Keratinocyte (primary cell): ENCODE results near the gene TNFAIP2. TPM values are rescaled to one million over a fixed set of nuclear protein-coding genes. Genes with fewer than 3 reads are reported as not detected.

Experiments used
- DNase-seq: peaks from one replicate; pipeline ENCODE4 v3.0.0-alpha.2; 2011; ENCODE audit warnings: low read depth, missing footprints, low spot score
- FAIRE-seq: peaks from 2 replicates; lab custom pipeline; 2011; peaks lifted over from hg19 to GRCh38; lab: Jason Lieb, UNC
- H2AFZ ChIP-seq: 2 replicates; pipeline ENCODE4 v1.6.0; 2012; ENCODE audit warnings: low read length, control low read depth, inconsistent platforms; ENCODE audit not compliant: control insufficient read depth
- H3K27ac ChIP-seq: 2 replicates; pipeline ENCODE4 v1.5.1; 2011; ENCODE audit warnings: low read length; ENCODE audit not compliant: control insufficient read depth, insufficient read depth
- H3K27me3 ChIP-seq: 3 replicates; pipeline ENCODE4 v1.6.0; 2011; ENCODE audit warnings: low read length; ENCODE audit not compliant: control insufficient read depth, insufficient read depth; ENCODE audit errors: extremely low read depth
- H3K36me3 ChIP-seq, 2 experiments: 2 replicates in 1 of 2; 3 replicates in 1 of 2; pipeline ENCODE4 v1.5.1; 2011; ENCODE audit warnings: low read length in 2 of 2, mild to moderate bottlenecking in 1 of 2; ENCODE audit not compliant: control insufficient read depth in 2 of 2, insufficient read depth in 2 of 2; ENCODE audit errors: extremely low read depth in 1 of 2
- H3K4me1 ChIP-seq: 3 replicates; pipeline ENCODE4 v1.5.1; 2011; ENCODE audit warnings: low read length; ENCODE audit not compliant: control insufficient read depth, insufficient read depth; ENCODE audit errors: extremely low read depth
- H3K4me2 ChIP-seq: 3 replicates; pipeline ENCODE4 v1.6.0; 2011; ENCODE audit warnings: low read depth, low read length; ENCODE audit not compliant: control insufficient read depth, insufficient read depth; ENCODE audit errors: extremely low read depth
- H3K4me3 ChIP-seq, 3 experiments: fragments of 200-600 bp in 1 of 3; sonication (generic) in 1 of 3; 2 replicates in 2 of 3; 3 replicates in 1 of 3; pipeline ENCODE4 v1.5.1; 2011 to 2016; ENCODE audit warnings: low read length in 3 of 3, mild to moderate bottlenecking in 3 of 3, control low read depth in 2 of 3, inconsistent platforms in 1 of 3, low read depth in 1 of 3, mixed read lengths in 1 of 3, mixed run types in 1 of 3, moderate library complexity in 1 of 3; ENCODE audit not compliant: control insufficient read depth in 2 of 3, insufficient read depth in 2 of 3; ENCODE audit errors: extremely low read depth in 1 of 3
- H3K79me2 ChIP-seq: 2 replicates; pipeline ENCODE4 v1.6.0; 2012; ENCODE audit warnings: low read length; ENCODE audit not compliant: control insufficient read depth, insufficient read depth
- H3K9ac ChIP-seq: 3 replicates; pipeline ENCODE4 v1.6.0; 2011; ENCODE audit warnings: low read length; ENCODE audit not compliant: control insufficient read depth, insufficient read depth; ENCODE audit errors: extremely low read depth
- H3K9me1 ChIP-seq: 3 replicates; pipeline ENCODE4 v1.6.0; 2011; ENCODE audit warnings: low read length; ENCODE audit not compliant: control insufficient read depth, insufficient read depth; ENCODE audit errors: extremely low read depth
- H3K9me3 ChIP-seq: 2 replicates; pipeline ENCODE4 v1.5.1; 2012; ENCODE audit warnings: low read depth, low read length; ENCODE audit not compliant: control insufficient read depth
- H4K20me1 ChIP-seq: 3 replicates; pipeline ENCODE4 v1.6.0; 2011; ENCODE audit warnings: low read length; ENCODE audit not compliant: control insufficient read depth, insufficient read depth; ENCODE audit errors: extremely low read depth
- CTCF ChIP-seq, 3 experiments: IDR thresholded peaks in 1 of 3; conservative IDR thresholded peaks in 1 of 3; optimal IDR thresholded peaks in 1 of 3; 2 replicates in 2 of 3; 3 replicates in 1 of 3; pipeline versions ENCODE3 to v1.5.1; 2011; ENCODE audit warnings: low read length in 3 of 3, mild to moderate bottlenecking in 3 of 3, moderate library complexity in 2 of 3, control low read depth in 1 of 3, inconsistent platforms in 1 of 3; ENCODE audit not compliant: insufficient read depth in 2 of 3; ENCODE audit errors: extremely low read depth in 1 of 3
- EZH2 ChIP-seq: IDR thresholded peaks from one replicate; pipeline ENCODE4 v1.6.1; 2012; ENCODE audit warnings: inconsistent platforms, mild to moderate bottlenecking, low read length, moderate library complexity
- dilution Hi-C: fragments of 300-500 bp; cut with MboI; formaldehyde crosslinking; loops from one replicate; pipeline ENCODE4 v1.7.0; 2020; ENCODE audit warnings: low sequenced_read_pairs; ENCODE audit not compliant: extremely low pct_ligation_motif_present
- polyA plus RNA-seq, 5 experiments: library from polyadenylated mRNA; depleted of rRNA in 3 of 5; stranded (reverse) in 3 of 5; stranded (forward) in 1 of 5; unstranded in 1 of 5; fragments of >200 nt; gene quantifications; 1 replicate in 1 of 5; 2 replicates in 3 of 5; 3 replicates in 1 of 5; pipeline versions ENCODE4 v1.2.1 to v1.2.3, GENCODE V29; 2011 to 2012; ENCODE audit warnings: missing spikeins in 2 of 5, low read depth in 1 of 5, low replicate concordance in 1 of 5

The TNFAIP2 gene
- polyA plus RNA-seq, 1 donor (not counting 4 experiments of a cell fraction or from before 2014, with no cell fraction given): 0.71 TPM

DNA sequence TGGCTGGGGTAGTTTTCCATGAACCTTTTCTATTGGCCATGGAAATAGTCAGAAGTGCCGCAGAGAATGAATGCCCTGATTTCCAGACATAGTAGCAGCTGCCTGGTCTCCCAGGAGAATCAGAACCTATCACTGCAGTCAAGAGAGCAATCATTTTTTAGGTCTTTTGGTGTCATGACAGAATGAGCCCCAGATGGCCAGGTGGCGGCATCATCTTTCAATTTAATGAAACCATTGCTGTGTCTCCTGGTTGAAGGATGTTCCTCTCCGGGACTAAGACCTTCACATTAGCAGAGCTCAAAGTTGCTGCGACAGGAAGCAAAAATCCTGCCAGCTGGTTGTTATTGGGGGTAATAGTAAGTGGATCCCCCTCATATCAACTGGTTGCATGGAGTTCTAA lies 18.8 kb downstream of the TNFAIP2 start:
- Histone ChIP-seq H3K9ac (no peak overlapping the region), H3K9me3 (no peaks in the 10 kb centered on the region), H2AFZ (no peak overlapping the region), H3K36me3 (no peaks in the 10 kb centered on the region), H3K27ac (no peak overlapping the region), H3K79me2 (no peaks in the 10 kb centered on the region), H3K4me1 (peaks cover 2% of the 10 kb centered on the region), H3K4me2 (no peak overlapping the region), H4K20me1 (no peaks in the 10 kb centered on the region), H3K9me1 (no peaks in the 10 kb centered on the region), H3K27me3 (peaks cover 35% of the 10 kb centered on the region), H3K4me3 (no peak overlapping the region)
- DNase-seq (no peak), FAIRE-seq (no peak)
- dilution Hi-C loops: no loop called here
- TF ChIP-seq EZH2 (no peak), CTCF (optimal IDR thresholded peaks at IDR 0.05 in 1 of 3, IDR thresholded peaks at IDR 0.05 in 1 of 3, conservative IDR thresholded peaks at IDR 0.05 in 1 of 3; ENCODE audit: extremely low read depth in 1 of 3, insufficient read depth in 2 of 3, low read length in 3 of 3) (no peak)

GRCh38 chr14:103142721-103143302 lies 19.6 kb downstream of the TNFAIP2 start:
- no peak overlapping the region for H3K9ac ChIP-seq
- H3K27me3 ChIP-seq: peaks cover 35% of the 10 kb centered on the region
- H4K20me1 ChIP-seq: no peaks in the 10 kb centered on the region
- H3K79me2 ChIP-seq: no peaks in the 10 kb centered on the region
- no peak overlapping the region for H3K27ac ChIP-seq
- H3K9me1 ChIP-seq: no peaks in the 10 kb centered on the region
- no peaks in the 10 kb centered on the region for H3K36me3 ChIP-seq
- DNase-seq: no peak
- dilution Hi-C loops: no loop called here
- no peak overlapping the region for H3K4me3 ChIP-seq
- H3K4me1 ChIP-seq: peaks cover 2% of the 10 kb centered on the region
- H3K9me3 ChIP-seq: no peaks in the 10 kb centered on the region
- no peak for FAIRE-seq
- no peak overlapping the region for H2AFZ ChIP-seq
- TF ChIP-seq CTCF (optimal IDR thresholded peaks at IDR 0.05 in 1 of 3, IDR thresholded peaks at IDR 0.05 in 1 of 3, conservative IDR thresholded peaks at IDR 0.05 in 1 of 3; ENCODE audit: extremely low read depth in 1 of 3, insufficient read depth in 2 of 3, low read length in 3 of 3): no peak
- TF ChIP-seq EZH2: no peak
- no peak overlapping the region for H3K4me2 ChIP-seq
